Fibroblast of skin of left quadriceps (primary cell): Measurements from ENCODE around the gene GGA3.
"Not testable (repeated sequence)": the region's sequence is repeated elsewhere in the genome, so short reads cannot be mapped to it uniquely, and the experiment has no call there.

Experiments used
- DNase-seq, 2 experiments: peaks; one replicate each; pipeline ENCODE4 v3.0.0-alpha.2; 2013; ENCODE audit warnings: low read depth in 2 of 2

GGA3 gene

DNA sequence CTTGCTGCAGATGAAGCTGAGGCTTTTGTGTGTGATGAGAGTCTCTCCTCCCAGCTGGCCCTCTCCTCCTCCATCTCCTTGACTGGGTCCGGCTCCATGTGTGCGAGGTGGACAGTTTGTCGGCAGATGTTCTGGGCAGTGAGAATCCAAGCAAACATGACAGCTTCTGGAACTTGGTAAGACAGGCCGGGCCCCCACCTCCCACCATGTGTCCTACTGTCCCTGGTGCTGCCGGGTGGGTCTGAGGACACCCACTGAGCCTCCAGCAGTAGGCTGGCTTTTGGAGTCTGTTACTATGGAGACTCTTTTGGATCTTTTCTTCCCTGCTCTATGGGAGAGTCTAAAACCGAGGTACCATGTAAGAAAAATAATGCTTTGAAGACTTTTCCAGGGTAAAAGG lies 43.3 kb downstream of the GGA3 start:
- no peak for DNase-seq

- DNase-seq = no peak
Observed at GRCh38 chr17:75209061-75209460, 52.3 kb downstream of the GGA3 start.

DNA sequence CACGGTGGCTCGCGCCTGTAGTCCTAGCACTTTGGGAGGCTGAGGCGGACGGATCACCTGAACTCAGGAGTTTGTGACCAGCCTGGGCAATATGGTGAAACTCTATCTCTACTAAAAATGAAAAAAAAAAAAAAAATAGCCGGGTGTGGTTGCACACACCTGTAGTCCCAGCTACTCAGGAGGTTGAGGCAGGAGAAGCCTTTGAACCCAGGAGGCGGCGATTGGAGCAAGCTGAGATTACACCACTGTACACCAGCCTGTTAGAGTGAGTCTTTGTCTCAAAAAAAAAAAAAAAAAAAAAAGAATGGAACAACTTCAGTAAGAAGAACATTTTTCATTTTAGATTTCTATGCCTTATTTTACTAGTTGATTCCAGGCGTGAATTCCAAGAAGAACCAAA lies 53.2 kb downstream of the GGA3 start:
- no peak for DNase-seq

GRCh38 chr17:75207760-75208159 lies 53.6 kb downstream of the GGA3 start:
- no peak for DNase-seq

DNA sequence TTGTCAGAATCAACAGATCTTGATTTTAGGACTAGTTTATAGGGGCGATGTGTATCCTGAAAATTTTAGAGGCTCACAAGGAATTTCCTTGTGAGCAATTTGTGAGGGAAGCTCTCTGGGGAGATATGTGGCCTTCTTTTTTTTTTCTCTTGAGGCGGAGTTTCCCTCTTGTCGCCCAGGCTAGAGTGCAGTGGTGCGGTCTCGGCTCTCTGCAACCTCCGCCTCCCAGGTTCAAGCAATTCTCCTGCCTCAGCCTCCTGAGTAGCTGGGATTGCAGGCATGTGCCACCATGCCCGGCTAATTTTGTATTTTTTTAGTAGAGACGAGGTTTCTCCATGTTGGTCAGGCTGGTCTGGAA lies 54.4 kb downstream of the GGA3 start:
- not testable (repeated sequence) for DNase-seq

- no peak for DNase-seq
Observed at GRCh38 chr17:75205793-75206163, 55.6 kb downstream of the GGA3 start.

DNA sequence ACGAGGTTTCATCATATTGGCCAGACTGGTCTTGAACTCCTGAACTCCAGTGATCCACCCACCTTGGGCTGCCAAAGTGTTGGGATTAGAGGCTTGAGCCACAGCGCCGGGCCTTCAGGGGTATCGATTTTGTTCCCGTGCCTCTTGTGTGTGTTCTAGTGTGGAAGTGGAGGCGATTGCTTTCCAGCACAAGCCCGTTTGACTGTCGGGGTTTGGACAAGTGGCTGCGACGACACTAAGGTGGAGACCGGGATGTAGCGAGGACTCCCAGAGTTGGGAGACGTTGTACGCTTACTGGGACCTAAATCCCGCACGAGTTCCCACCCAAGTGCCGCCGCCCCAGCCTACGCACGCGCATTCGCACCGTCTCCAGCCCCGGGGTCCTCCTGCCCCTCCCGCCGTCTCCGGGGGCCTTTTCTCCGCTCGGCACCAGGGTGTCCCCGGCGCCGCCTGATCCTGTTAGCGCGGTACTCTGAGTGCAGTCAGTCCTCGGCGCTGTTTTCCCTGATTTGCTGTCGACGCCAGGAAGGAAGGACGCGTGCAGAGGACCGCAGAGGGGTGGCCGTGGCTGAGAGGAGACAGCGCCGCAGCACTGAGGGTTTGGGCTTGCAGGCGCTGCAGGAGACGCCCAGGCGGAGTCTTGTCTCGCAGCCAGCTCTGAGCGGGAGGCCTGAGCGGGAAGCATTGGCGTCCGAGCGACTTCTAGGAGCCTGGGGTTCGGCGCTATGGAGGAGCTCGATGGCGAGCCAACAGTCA lies 56.2 kb downstream of the GGA3 start, which contains the start of gene NUP85:
Gene NUP85 (plus strand): TSS at position 643 of the 756 bp plus-strand sequence. CDS start 83 bp downstream, at position 726.
- DNase-seq = peak; percentile 85

GRCh38 chr17:75199886-75200618 lies 61.4 kb downstream of the GGA3 start:
- DNase-seq = no peak

- DNase-seq = peak in 1 of 2 experiments; percentile 16
Observed at GRCh38 chr17:75194879-75195278, 66.5 kb downstream of the GGA3 start.

DNA sequence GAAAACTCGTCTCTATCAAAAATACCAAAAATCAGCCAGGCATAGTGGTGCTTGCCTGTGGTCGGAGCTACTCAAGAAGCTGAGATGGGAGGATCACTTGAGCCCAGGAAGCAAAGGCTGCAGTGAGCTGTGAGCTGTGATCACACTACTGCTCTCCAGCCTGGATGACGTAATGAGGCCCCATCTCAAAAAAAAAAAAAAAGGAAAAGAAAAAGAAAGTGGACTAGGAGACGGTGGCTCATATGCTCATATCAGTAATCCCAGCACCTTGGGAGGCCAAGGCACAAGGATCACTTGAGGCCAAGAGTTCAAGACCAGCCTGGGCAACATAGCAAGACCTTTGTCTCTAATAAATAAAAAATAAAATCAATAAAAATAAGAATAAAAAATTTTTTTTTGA lies 69.8 kb downstream of the GGA3 start:
- DNase-seq = no peak

DNA sequence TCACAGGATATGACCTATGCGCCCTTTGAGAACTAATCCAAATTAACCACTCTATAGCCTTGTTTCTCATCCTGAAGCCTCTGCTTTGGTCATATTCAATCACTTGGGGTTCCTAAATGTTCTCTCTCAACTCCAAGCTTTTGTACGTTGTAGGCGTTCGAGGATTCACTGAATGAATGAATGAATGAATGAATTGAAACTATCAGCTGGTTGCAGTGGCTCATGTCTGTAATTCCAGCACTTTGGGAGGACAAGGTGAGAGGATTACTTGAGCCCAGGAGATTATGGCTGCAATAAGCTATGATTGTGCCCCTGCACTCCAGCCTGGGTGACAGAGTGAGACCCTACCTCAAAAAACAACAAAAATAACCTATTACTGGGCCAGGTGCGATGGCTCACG lies 72.8 kb downstream of the GGA3 start:
- DNase-seq = no peak
